OCI-LY3 (cell line): ENCODE results near the gene SSBP2.

Experiments used
- H2AFZ ChIP-seq: fragments of 200-600, 300-600 bp; shearing (Covaris generic); 2 replicates; pipeline ENCODE4 v1.6.0; 2014; ENCODE audit warnings: antibody characterized with exemption, low read depth, low read length
- H3K27ac ChIP-seq: fragments of 200-600, 300-600 bp; sonication (generic); 2 replicates; pipeline ENCODE4 v1.5.1; 2014; ENCODE audit warnings: mild to moderate bottlenecking, low read length, moderate library complexity, mixed read lengths
- H3K27me3 ChIP-seq: fragments of 200-600, 300-600 bp; sonication (generic); 2 replicates; pipeline ENCODE4 v1.6.1; 2014; ENCODE audit warnings: low read depth, low read length, mixed read lengths
- H3K36me3 ChIP-seq: fragments of 200-600, 300-600 bp; sonication (generic); replicated peaks from 2 replicates; pipeline ENCODE3; 2014; ENCODE audit warnings: low read depth, low read length, mixed read lengths
- H3K4me1 ChIP-seq: fragments of 300-600, 200-600 bp; sonication (generic); 2 replicates; pipeline ENCODE4 v1.6.1; 2014; ENCODE audit warnings: low read length, mixed read lengths
- H3K4me2 ChIP-seq: fragments of 200-600, 300-600 bp; sonication (generic); 2 replicates; pipeline ENCODE4 v1.6.1; 2014; ENCODE audit warnings: low read length, mixed read lengths
- H3K4me3 ChIP-seq: fragments of 300-600, 200-600 bp; sonication (generic); 2 replicates; pipeline ENCODE4 v1.5.1; 2014; ENCODE audit warnings: antibody characterized with exemption, mild to moderate bottlenecking, low read length, moderate library complexity
- H3K79me2 ChIP-seq: fragments of 300-600, 200-600 bp; shearing (Covaris generic); 2 replicates; pipeline ENCODE4 v1.6.1; 2014; ENCODE audit warnings: mild to moderate bottlenecking, low read length, mixed read lengths
- H3K9ac ChIP-seq: fragments of 300-600, 200-600 bp; shearing (Covaris generic); 2 replicates; pipeline ENCODE4 v1.6.0; 2014; ENCODE audit warnings: mild to moderate bottlenecking, low read length, moderate library complexity
- H3K9me3 ChIP-seq: fragments of 200-600, 300-600 bp; shearing (Covaris generic); 2 replicates; pipeline ENCODE4 v1.6.1; 2014; ENCODE audit warnings: low read length, mixed read lengths; ENCODE audit not compliant: insufficient read depth
- H4K20me1 ChIP-seq: fragments of 200-600, 300-600 bp; sonication (generic); 2 replicates; pipeline ENCODE4 v1.6.1; 2016; ENCODE audit warnings: low read length, mixed read lengths; ENCODE audit not compliant: insufficient read depth
- EZH2phosphoT487 ChIP-seq: fragments of 200-600 bp; shearing (Covaris generic); IDR thresholded peaks from 2 replicates; pipeline ENCODE4 v1.6.1; 2018; ENCODE audit warnings: antibody characterized with exemption, mixed run types, low read depth
- TF ChIP-seq, protein P1 (sequence below): fragments of 200-600, 300-600 bp; sonication (generic); IDR thresholded peaks from 2 replicates; pipeline ENCODE4 v1.5.1; 2014; ENCODE audit warnings: antibody characterized with exemption, low read length, low read depth

SSBP2 gene

DNA sequence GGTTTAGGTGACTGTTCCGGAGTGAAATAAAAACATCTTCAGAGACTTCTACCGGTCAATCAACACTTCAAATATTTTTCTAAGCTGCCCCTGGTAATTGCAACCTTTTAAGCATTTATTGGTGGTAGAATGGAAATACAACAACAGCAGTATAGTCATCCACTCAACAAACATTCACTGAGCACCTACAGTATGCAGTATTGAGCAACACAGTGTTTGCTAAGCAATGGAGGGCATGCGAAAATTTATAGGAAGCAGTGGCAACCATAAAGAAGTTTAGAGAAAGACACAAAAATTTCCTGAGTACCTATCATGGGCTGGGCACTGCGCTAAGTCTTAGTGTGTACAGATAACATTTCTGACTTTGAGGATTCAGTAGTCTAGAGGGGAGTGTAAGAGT, 12.0 kb upstream of the SSBP2 start:
- no peaks in the 10 kb centered on the region for H3K79me2 ChIP-seq
- H3K4me2 ChIP-seq: no peak overlapping the region
- no peaks in the 10 kb centered on the region for H3K4me1 ChIP-seq
- no peaks in the 10 kb centered on the region for H3K36me3 ChIP-seq
- TF ChIP-seq, protein P1, sequence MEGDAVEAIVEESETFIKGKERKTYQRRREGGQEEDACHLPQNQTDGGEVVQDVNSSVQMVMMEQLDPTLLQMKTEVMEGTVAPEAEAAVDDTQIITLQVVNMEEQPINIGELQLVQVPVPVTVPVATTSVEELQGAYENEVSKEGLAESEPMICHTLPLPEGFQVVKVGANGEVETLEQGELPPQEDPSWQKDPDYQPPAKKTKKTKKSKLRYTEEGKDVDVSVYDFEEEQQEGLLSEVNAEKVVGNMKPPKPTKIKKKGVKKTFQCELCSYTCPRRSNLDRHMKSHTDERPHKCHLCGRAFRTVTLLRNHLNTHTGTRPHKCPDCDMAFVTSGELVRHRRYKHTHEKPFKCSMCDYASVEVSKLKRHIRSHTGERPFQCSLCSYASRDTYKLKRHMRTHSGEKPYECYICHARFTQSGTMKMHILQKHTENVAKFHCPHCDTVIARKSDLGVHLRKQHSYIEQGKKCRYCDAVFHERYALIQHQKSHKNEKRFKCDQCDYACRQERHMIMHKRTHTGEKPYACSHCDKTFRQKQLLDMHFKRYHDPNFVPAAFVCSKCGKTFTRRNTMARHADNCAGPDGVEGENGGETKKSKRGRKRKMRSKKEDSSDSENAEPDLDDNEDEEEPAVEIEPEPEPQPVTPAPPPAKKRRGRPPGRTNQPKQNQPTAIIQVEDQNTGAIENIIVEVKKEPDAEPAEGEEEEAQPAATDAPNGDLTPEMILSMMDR: no peak
- TF ChIP-seq EZH2phosphoT487: no peak
- H3K9me3 ChIP-seq: no peaks in the 10 kb centered on the region
- no peak overlapping the region for H3K27ac ChIP-seq
- H3K4me3 ChIP-seq: no peak overlapping the region
- no peaks in the 10 kb centered on the region for H3K27me3 ChIP-seq
- no peaks in the 10 kb centered on the region for H4K20me1 ChIP-seq
- H3K9ac ChIP-seq: no peak overlapping the region
- no peak overlapping the region for H2AFZ ChIP-seq

DNA sequence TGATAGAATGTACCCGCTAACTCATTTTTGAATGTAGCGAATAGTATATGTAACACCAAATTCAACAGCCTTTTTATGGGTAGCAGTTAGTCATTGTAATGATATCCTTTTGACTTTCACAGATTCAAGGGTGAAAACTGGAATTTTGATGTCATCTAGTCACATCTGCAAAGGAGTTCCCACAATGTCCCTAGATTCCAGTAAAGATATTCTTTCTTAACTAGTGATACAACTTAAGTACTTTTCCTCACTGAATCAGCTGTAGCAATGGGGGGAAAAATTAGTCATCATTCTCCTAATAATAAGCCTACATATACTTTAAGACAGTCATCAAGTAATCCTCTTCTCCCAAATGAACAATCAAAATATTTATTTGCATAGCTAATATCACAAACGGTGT, 11.5 kb upstream of the SSBP2 start:
- Histone ChIP-seq H3K79me2 (no peaks in the 10 kb centered on the region), H4K20me1 (no peaks in the 10 kb centered on the region), H3K9ac (no peak overlapping the region), H3K4me1 (no peaks in the 10 kb centered on the region), H3K4me2 (no peak overlapping the region), H3K27me3 (no peaks in the 10 kb centered on the region), H3K9me3 (no peaks in the 10 kb centered on the region), H3K36me3 (no peaks in the 10 kb centered on the region), H3K27ac (no peak overlapping the region), H2AFZ (no peak overlapping the region), H3K4me3 (no peak overlapping the region)
- TF ChIP-seq, protein P1: no peak
- no peak for TF ChIP-seq EZH2phosphoT487

GRCh38 chr5:81761970-81762369, 11.1 kb upstream of the SSBP2 start:
- Histone ChIP-seq H3K4me1 (no peaks in the 10 kb centered on the region), H3K27me3 (no peaks in the 10 kb centered on the region), H2AFZ (no peak overlapping the region), H3K9me3 (no peaks in the 10 kb centered on the region), H3K4me3 (no peak overlapping the region), H3K36me3 (no peaks in the 10 kb centered on the region), H3K79me2 (no peaks in the 10 kb centered on the region), H3K4me2 (no peak overlapping the region), H3K27ac (no peak overlapping the region), H3K9ac (no peak overlapping the region), H4K20me1 (no peaks in the 10 kb centered on the region)
- TF ChIP-seq, protein P1: no peak
- TF ChIP-seq EZH2phosphoT487: no peak

DNA sequence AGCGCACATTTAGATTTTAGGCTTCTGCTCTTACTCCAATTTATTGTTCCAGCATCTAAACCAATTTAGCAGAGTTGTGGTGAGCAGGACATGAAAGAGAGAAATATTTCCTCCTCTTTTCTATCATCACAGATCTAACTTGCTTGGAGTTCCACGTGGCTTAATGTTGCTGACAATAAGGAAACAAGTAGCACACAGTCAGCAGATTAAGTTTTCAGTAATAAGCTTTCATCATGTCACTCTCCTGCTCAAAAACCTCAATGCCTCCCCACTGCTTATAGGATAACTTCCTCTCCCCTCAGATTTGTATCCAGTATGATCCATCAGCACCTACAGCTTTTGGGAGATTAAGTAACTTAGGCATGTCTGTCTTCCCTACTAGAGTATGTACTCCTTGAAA, 10.4 kb upstream of the SSBP2 start:
- Histone ChIP-seq H3K27ac (no peak overlapping the region), H3K4me1 (no peaks in the 10 kb centered on the region), H3K4me2 (no peak overlapping the region), H2AFZ (no peak overlapping the region), H3K36me3 (no peaks in the 10 kb centered on the region), H3K9ac (no peak overlapping the region), H4K20me1 (no peaks in the 10 kb centered on the region), H3K27me3 (no peaks in the 10 kb centered on the region), H3K4me3 (no peak overlapping the region), H3K9me3 (no peaks in the 10 kb centered on the region), H3K79me2 (no peaks in the 10 kb centered on the region)
- TF ChIP-seq EZH2phosphoT487: no peak
- TF ChIP-seq, protein P1: no peak
